ENCODE measurements around the gene PRRT3.

- no peak for TF ChIP-seq CTCF (IDR thresholded peaks at IDR 0.05)
- no peak for TF ChIP-seq POLR2A (IDR thresholded peaks at IDR 0.05)
- TF ChIP-seq EP300 (IDR thresholded peaks at IDR 0.05): no peak
Observed at GRCh38 chr3:9918261-9919038, 33.8 kb downstream of the PRRT3 start.
